NCI-H460 (cell line): ENCODE results near the gene MRPL48. TPM values are rescaled to one million over a fixed set of nuclear protein-coding genes. Genes with fewer than 3 reads are reported as not detected.
A peak's percentile ranks its signal among the peaks of the same experiment; 100 is the strongest.
"Not testable (repeated sequence)": the region's sequence is repeated elsewhere in the genome, so short reads cannot be mapped to it uniquely, and the experiment has no call there.

Experiments used
- DNase-seq: peaks from one replicate; pipeline ENCODE4 v3.0.0-alpha.2; 2016; ENCODE audit warnings: low read depth; ENCODE audit errors: extremely low read depth
- total RNA-seq: library from RNA; depleted of rRNA; stranded (reverse); fragments of >200 nt; shearing (Covaris generic); gene quantifications from 2 replicates; pipeline ENCODE4 v1.2.3, GENCODE V29; 2014

Gene MRPL48
- total RNA-seq, 1 experiment from 2014 or later: 53.5 TPM

DNA sequence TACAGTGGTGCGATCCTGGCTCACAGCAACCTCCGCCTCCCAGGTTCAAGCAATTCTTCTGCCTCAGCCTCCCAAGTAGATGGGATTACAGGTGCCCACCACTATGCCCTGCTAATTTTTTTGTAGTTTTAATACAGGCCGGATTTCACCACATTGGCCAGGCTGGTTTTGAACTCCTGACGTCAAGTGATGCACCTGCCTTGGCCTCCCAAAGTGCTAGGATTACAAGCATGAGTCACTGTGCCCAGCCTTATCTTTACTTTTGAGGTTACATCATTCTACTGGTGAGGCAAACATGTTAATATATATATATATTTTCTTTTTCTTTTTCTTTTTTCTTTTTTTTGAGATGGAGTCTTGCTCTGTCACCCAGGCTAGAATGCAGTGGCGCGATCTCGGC lies 16.9 kb upstream of the MRPL48 start:
- DNase-seq: not testable (repeated sequence)

DNA sequence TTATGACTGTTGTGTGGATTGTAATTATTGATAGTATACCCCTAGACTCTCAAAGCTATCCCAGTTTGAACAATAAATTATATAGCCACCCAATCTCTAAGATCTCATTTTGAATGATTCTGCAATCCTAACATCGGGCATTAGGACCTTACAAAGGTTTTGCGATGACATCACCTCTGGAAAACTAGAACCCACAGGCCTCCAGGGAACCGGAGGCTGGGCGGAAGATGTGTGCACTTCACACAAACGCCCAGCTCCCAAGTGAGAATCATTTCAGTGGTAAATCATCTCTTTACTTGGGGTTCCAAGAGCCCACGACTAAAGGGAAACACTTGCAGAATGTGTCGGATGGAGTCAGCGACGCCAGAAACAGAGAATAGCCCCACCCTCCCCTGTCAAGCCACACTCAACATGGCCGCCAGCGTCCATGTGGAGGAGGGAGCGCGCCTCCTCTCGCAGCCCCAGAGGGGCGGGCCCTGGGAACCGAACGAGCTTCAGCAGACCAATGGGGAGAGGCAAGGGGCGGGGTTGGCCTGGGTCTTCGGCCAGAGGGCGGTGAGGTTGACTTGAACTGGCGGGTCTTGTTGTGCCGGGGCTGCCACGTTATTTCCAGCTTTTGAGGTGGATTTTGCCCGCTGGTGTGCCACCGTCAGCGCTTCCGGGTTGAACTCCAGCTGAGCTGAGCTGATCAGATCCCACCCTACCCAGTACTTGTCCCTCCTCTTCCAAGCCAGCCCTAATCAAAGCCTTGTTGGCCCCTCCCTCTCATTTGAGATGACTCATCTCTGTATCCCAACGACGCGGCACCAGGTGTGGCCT lies 8.4 kb upstream of the MRPL48 start:
- peak; percentile 94 for DNase-seq

DNA sequence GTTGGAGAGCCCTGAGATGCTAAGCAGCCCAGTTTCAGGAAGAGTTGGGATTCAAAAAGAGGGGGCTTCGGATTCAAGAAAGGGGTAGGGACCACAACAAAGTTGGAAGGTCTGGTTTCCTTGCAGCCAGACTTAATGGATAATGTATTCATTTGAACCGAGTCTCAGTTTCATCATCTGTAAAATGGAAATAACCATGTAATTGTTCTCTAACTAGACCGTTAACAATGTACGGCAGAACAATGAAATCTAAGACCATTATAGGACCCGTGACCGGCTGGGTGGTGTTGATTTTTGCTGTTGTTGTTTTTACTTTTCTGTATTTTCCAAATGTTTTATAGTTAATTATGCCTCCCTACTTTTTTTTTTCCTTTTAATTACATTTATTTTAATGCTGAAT lies 6.4 kb upstream of the MRPL48 start:
- DNase-seq: no peak

DNA sequence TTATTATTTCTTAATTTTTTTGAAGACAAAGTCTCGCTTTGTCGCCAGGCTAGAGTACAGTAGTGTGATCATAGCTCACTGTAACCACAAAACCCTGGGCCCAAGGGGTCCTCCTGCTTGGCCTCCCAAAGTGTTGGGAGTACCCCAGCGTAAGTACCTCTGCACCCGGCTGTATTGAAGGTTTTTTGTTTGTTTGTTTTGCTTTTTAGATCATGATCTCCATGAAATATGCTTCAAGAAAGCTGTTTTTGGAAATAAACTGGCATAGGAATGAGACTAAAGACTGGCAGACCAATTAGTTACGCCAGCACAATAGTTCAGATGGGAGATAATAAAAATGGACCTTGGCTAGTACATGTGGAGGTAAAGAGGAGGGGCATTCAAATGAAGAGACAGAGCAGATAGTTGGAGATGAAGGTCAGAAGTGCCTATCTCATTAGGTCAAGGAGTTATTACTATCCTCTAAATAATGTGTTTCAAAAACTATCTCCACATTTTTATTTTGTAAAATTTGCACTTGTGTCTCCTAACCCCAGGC lies 4.1 kb upstream of the MRPL48 start:
- no peak for DNase-seq

DNA sequence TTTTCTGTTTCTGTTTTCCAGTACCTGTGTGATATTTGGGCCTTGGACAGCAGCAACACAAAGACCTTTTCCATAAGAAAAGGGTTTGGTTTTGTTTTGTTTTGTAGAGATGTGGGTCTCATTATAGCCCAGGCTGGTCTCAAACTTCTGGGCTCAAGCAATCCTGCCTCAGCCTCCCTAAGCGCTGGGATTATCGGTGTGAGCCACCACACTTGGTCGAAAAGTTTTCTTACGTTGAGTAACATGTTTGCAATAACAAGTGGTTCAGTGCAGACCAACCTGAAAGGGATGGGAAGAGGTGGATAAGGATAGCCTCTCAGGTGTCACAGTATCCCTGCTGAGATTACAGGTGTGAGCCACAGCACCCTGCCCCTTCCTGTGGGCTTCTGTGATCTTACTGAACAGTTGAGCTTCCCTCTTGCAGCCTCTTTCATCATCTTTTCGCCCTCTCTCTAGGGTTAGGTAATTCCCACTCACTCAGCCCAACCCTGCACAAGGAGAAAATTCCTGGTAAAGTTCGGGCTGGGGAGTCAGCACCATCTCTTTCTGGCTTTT lies 3.5 kb upstream of the MRPL48 start:
- DNase-seq: peak; percentile 73

DNA sequence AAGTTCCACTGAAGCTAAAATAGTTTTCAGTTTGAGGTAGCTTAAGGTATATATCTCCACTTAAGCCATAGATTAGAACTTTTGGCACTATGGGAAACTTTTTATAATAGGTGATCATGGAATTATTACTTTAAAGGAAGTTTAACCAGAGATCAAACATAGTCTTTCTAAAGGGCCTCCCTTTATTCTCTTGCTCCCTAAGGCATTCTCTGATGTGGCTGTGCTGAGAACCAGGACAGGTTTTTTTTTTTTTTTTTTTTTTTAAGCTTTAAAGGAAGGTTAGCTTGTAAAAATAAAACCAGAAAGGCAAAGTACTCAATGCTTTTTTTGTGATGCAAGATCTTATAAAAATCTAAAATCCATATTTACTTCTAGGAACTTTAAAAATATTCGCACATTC lies 2.9 kb upstream of the MRPL48 start:
- no peak for DNase-seq

DNA sequence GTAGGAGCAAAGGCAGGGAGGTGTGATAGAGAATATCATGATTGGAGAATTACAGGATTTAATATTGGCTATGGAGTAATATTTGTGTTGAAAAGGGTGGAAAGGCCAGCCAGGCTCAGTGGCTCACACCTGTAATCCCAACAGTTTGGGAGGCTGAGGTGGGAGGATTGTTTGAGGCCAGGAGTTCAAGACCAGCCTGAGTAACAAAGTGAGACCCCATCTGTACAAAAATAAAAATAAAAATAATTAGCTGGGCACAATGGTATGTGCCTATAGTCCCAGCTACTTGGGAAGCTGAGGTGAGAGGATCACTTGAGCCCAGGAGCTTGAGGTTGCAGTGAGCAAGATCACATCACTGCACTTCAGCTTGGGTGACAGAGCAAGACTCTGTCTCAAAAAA lies 2.2 kb upstream of the MRPL48 start:
- DNase-seq: not testable (repeated sequence)

DNA sequence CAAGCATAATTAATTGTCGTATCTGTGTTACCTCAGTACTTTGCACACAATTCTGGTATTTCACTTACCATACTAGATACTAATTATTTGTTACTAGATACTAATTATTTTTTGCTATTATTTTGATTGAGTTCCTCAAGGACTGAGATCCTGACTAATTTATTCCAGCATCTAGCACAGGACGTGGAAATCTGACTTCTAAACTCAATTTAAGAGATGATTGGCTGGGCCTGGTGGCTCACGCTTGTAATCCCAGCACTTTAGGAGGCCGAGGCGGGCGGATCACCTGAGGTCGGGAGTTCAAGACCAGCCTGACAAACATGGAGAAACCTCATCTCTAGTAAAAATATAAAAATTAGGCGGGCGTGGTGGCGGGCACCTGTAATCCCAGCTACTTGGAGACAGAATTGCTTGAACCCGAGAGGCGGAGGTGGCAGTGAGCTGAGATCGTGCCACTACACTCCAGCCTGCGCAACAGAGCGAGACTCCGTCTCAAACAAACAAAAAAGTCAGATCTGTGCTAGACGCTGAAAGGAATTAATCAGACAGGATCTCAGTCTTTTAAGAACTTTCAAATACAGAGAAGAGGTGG lies 527 bp upstream of the MRPL48 start:
- DNase-seq: no peak

DNA sequence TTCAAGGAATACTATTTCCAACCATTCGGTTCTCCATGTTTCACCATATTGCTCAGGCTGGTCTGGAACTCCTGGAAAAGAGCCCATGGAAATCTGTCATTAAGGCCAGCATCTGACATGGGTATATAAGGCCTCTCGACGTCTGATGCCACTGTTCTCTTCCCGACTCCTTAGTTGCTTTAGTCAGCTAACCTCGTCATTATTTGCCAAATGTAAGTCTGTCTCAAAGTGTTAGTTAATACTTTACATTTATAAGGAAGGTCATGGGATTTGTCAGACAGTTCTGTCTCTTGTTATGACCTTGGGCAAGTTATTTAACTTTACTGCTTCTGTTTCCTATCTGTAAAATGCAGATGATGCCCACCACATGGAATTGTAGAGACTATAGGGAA lies 1.6 kb downstream of the MRPL48 start:
- no peak for DNase-seq

DNA sequence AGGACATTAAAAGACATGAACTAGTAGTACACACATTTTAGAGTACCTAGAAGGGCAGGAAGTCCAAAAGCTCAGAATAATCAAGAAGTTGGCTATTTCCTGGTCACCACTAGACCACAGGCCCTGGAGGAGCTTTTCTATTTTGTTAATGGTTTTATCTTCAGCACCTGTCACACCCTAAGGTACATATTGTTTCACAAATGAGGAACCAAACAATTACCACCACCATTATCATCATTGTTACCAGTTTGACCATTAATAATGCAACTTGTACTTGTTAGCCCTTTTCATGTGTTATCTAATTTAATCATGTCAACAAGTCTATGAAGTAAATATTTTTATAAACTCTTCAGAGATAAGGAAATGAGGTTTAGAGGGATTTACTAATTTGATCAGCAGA lies 4.9 kb downstream of the MRPL48 start:
- no peak for DNase-seq

DNA sequence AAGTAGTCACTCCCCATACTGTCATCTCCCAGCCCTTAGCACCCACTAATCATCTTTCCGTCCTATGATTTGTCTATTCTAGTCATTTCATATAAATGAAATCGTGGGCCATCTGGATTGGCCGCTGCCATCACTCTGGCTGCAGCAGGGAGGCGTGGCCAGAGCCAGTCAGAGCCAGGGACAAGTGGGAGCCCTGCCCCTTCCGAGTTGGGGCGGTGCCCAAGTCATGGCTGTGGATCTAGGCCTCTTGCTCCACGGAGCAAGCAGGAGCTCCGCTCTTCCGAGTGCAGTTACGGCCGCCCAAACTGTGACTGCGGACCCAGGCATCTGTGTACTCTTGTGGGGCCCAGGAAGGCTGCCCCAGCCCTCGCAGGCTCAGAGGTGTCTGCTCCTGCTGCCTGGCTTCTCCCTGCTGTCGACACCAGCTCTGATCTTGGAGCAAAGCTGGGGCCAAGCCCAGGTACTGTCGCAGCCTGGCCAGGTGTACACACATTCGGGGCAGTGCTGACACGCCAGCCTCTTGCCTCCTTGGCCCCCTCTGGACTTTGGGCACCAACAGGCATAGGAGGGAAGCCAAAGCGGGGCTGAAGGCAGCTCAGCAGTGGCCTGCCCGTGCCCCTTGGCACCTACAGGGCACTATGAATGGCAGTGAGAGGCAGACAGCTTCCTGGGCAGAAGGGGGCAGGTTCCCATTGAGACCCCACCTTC lies 8.4 kb downstream of the MRPL48 start:
- no peak for DNase-seq

DNA sequence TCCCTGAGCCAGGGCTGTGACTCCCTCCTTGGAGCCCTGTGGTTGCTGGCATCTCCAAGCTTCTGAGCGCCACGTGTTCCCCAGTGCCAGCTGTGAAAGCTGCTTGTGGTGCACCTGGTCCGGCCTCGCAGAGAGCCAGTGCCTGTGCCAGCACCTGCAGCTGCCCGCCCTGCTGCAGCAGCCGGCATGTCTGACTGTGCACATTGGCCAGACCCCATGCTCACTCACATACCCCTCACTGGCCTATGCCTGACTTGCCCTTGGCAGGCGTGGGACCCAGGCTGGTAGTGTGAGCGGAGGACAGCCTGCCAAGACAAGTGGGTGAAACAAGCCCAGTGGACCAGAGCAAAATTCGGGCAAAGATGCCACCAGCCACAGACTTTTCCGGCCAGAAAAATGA lies 9.8 kb downstream of the MRPL48 start:
- no peak for DNase-seq

DNA sequence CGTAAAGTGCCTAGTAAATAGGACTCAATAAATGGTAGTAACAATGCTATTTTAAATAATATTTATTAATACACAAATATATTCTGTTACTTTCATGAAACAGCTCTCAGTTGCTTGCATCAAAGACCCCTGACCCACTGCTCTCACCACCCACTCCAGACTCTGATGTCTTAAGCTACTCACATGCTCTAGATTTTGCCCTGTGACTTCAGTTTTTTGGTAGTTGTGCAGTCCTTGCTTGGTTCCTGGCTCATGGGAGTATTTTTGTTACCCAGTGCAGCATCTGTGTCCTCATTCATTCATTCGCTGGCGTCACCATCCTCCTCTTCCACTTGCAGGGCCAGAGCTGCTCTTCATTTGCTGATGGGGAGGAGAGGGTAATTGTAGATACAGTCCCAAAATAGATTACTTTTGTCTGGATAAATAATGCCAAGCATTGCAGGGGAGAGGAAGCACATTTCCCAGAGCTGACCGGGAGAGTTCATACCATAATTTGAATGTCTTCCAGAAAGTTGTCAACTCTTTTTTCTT lies 12.7 kb downstream of the MRPL48 start:
- DNase-seq: no peak

DNA sequence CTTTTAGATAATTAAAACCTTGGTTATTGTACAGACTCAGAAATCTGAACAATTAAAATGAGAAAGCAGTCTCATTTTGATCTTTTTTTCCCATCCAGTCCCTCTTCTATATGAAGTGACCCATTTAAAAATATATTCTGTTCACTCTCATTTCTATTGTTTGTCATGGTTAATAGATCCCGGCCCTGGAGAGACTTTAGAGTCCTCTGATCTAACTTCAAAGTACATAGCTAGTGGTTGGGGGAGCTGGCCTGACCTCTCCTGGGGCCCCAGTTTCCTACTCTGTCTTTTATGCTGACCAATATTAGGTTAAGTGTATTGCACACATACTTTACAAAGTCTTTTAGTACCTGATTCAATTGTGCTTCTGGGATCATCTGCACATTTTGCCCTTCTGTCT lies 13.5 kb downstream of the MRPL48 start:
- no peak for DNase-seq

DNA sequence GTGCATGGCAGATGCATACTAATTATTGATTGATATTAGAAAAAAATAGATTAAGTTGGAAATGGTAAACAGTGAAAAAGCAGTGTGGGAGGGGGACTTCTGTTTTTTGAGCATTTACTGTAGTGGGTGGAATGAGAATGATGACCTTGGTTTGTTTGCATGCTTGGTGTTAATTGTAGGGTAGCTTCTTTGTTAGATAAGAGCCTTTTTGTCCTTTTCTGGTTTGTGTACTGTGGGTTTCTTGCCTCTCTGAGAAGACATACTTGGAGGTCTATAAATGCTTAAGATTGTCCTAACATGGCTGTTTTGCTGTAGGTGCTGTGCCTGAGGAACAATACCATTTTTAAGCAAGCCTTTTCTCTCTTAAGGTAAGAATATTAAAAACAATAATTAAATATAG lies 17.0 kb downstream of the MRPL48 start:
- no peak for DNase-seq

DNA sequence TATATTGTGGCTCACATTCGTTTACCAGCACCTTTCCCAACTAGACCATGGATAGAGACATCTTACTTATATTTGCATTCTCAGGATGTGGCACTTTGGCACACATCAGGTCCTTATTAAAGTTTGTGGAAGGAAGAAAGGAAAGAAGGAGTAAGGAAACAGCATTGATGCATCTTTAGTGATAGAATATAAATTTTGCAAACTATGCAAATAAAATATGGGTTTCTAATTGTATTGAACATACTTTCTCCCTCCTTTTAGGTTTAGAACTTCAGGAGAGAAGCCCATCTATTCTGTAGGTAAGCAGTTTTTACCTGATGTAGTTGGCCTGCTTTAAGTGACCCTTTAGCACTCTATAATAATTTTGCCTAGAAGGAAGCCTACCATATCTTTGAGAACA lies 20.4 kb downstream of the MRPL48 start:
- no peak for DNase-seq

DNA sequence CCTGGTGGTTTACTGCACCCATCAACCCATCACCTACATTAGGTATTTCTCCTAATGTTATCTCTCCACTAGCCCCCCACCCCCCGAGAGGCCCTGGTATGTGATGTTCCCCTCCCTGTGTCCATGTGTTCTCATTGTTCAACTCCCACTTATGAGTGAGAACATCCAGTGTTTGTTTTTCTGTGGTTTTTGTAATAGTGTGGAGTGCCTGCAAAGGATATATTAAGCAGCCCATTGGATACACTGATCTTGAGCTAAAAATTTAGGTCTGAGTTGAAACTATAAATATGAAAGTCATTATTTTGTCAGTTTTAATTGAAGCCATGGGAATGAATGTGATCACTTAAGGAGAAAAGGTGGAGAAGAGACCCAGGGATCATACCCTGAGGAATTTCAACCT lies 23.0 kb downstream of the MRPL48 start:
- no peak for DNase-seq

DNA sequence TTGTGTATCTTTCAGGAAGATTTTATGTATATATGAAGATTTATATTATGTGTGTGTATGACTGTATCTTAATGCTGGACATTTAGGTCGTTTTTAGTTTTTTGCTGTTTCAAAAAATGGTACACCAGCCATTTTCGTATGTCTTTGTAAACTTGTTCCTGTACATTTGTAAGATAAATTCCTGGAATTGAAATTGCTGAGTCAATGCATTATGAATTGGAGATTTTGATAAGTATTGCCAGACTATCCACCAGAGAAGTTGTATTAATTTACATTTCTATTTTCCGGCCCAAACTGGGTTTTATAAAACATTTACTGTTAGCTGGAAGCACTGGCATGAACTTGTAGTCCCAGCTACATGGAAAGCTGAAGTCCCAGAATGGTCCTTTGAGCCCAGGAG lies 24.6 kb downstream of the MRPL48 start:
- no peak for DNase-seq

DNA sequence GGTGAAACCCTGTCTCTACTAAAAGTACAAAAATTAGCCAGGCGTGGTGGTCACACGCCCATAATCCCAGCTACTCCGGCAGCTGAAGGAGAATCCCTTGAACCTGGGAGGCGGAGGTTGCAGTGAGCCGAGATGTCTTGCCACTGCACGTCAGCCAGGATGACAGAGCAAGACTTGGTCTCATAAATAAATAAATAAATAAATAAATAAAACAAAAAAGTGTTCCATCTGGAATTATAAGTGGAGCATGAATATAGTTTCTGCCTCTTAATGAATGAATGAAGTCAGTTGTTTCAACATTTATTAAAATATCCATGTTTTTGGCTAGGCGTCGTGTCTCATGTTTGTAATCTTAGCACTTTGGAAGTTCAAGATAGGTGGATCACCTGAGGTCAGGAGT lies 27.1 kb downstream of the MRPL48 start:
- DNase-seq: no peak

DNA sequence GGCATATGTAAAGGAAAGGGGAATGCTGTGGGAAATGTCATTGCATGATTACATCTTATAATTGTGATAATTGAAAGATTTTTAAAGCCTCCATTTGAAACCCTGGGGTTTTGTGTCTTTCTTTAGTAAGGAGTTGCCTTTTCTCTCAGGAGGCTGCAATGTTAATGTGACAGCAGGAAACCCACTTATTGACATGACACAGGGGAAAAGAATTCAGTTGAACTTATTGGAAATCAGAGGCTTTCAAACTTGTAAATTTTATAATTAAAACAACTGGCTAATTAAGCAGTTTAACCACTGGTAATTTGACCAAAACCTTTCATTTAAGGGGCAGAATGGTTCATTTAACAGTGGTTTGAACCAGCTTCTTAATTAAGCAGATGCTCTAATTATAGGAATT lies 31.2 kb downstream of the MRPL48 start:
- no peak for DNase-seq

DNA sequence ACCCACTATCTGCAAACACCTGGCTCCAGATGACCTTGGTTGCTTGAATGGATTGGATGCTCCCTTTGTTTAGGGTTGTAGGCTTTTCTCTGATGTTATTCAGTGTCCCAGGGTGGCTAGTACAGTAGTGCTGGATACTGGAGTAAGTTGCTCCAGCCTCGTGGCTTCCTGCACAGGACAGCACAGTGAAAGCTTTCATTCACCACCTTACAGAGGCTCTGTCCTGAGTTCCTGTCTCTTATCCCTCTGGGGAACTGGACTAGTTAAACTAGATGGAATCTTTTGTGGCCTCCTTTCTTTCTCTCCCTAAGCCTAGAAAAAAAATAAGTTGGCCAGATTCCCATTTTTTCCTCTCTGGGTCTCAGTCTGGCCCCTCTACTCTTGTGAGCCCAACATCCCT lies 42.6 kb downstream of the MRPL48 start:
- DNase-seq: no peak
